Putamen (tissue), 1 donor: ENCODE results near the gene NABP1.

Experiments
- DNase-seq: peaks from one replicate; pipeline ENCODE4 v3.0.0-alpha.2; 2016; ENCODE audit warnings: low spot score

NABP1 gene

GRCh38 chr2:191680639-191681038 is 2.7 kb downstream of the NABP1 start:
- DNase-seq = no peak

GRCh38 chr2:191682126-191682525 is 4.2 kb downstream of the NABP1 start:
- DNase-seq = no peak

GRCh38 chr2:191686066-191686465 is 8.1 kb downstream of the NABP1 start:
- no peak for DNase-seq

- DNase-seq = no peak
Measured at GRCh38 chr2:191686729-191687128, 8.8 kb downstream of the NABP1 start.

- no peak for DNase-seq
Measured at GRCh38 chr2:191687867-191688266, 9.9 kb downstream of the NABP1 start.

GRCh38 chr2:191688934-191689695 is 11.2 kb downstream of the NABP1 start:
- DNase-seq = no peak

- no peak for DNase-seq
Measured at GRCh38 chr2:191690327-191690726, 12.4 kb downstream of the NABP1 start.

- peak; percentile 55 for DNase-seq
Measured at GRCh38 chr2:191691016-191691735, 13.2 kb downstream of the NABP1 start.

- DNase-seq = no peak
Measured at GRCh38 chr2:191691898-191692297, 14.0 kb downstream of the NABP1 start.

GRCh38 chr2:191692502-191693115 is 14.7 kb downstream of the NABP1 start:
- DNase-seq = no peak

- DNase-seq = no peak
Measured at GRCh38 chr2:191693166-191693565, 15.2 kb downstream of the NABP1 start.

- DNase-seq = no peak
Measured at GRCh38 chr2:191693778-191694177, 15.8 kb downstream of the NABP1 start.

- peak; percentile 45 for DNase-seq
Measured at GRCh38 chr2:191696001-191696400, 18.1 kb downstream of the NABP1 start.

- no peak for DNase-seq
Measured at GRCh38 chr2:191696966-191697365, 19.0 kb downstream of the NABP1 start.

- no peak for DNase-seq
Measured at GRCh38 chr2:191697870-191698269, 19.9 kb downstream of the NABP1 start.

GRCh38 chr2:191699341-191699945 is 21.5 kb downstream of the NABP1 start:
- no peak for DNase-seq

GRCh38 chr2:191701029-191701428 is 23.1 kb downstream of the NABP1 start:
- no peak for DNase-seq

- no peak for DNase-seq
Measured at GRCh38 chr2:191701696-191702095, 23.8 kb downstream of the NABP1 start.

GRCh38 chr2:191703079-191703725 is 25.3 kb downstream of the NABP1 start:
- no peak for DNase-seq

- no peak for DNase-seq
Measured at GRCh38 chr2:191705084-191705483, 27.1 kb downstream of the NABP1 start.

GRCh38 chr2:191705701-191706100 is 27.8 kb downstream of the NABP1 start:
- no peak for DNase-seq

- DNase-seq = no peak
Measured at GRCh38 chr2:191706791-191707190, 28.9 kb downstream of the NABP1 start.
